IMR-90 (cell line): ENCODE results near the gene GALNT13. TPM values are rescaled to one million over a fixed set of nuclear protein-coding genes. Genes with fewer than 3 reads are reported as not detected.

Experiments used
- ATAC-seq: fragments of 200-7000 bp; cut with Tn5 transposase; 2 replicates; pipeline ENCODE4 v1.9.1; 2020; ENCODE audit warnings: low read depth, mild to moderate bottlenecking, moderate library complexity
- BruUV-seq: library from RNA; stranded (reverse); fragments of 400-500 nt; replicated peaks from 2 replicates; lab custom pipeline; 2021; lab: Mats Ljungman, UMichigan
- CTCF ChIA-PET: fragments of 300-600 bp; formaldehyde crosslinking; extraction: SDS; loops from one replicate; lab custom pipeline; 2021; ENCODE audit warnings: antibody characterized with exemption; lab: Yijun Ruan, JAX
- POLR2A ChIA-PET: fragments of 300-600 bp; sonication (Branson Sonifier 250); formaldehyde crosslinking; loops from one replicate; lab custom pipeline; 2022; ENCODE audit warnings: antibody characterized with exemption; ENCODE audit not compliant: unreplicated experiment; lab: Charles Lee
- DNase-seq: peaks from one replicate; pipeline ENCODE4 v3.0.0; 2013
- H2AFZ ChIP-seq: replicated peaks from 2 replicates; pipeline ENCODE3; 2013; ENCODE audit warnings: low read length, mild to moderate bottlenecking; ENCODE audit not compliant: poor library complexity
- H2AK5ac ChIP-seq: 2 replicates; pipeline ENCODE4 v1.6.1; 2013; ENCODE audit warnings: low read depth, low read length, inconsistent platforms
- H2AK9ac ChIP-seq: replicated peaks from 2 replicates; pipeline ENCODE3; 2013; ENCODE audit warnings: mild to moderate bottlenecking, low read depth, low read length, moderate library complexity; ENCODE audit not compliant: poor library complexity
- H2BK120ac ChIP-seq: 2 replicates; pipeline ENCODE4 v1.6.1; 2013; ENCODE audit warnings: low read depth, low read length, inconsistent platforms
- H2BK15ac ChIP-seq: 3 replicates; pipeline ENCODE4 v1.6.1; 2013; ENCODE audit warnings: low read depth, low read length, inconsistent platforms
- H2BK20ac ChIP-seq: 2 replicates; pipeline ENCODE4 v1.6.1; 2013; ENCODE audit warnings: low read depth, mild to moderate bottlenecking, inconsistent platforms, low read length, moderate library complexity
- H2BK5ac ChIP-seq: 2 replicates; pipeline ENCODE4 v1.6.1; 2013; ENCODE audit warnings: mild to moderate bottlenecking, low read depth, low read length, inconsistent platforms; ENCODE audit not compliant: poor library complexity, severe bottlenecking
- H3K14ac ChIP-seq: replicated peaks from 2 replicates; pipeline ENCODE4 v1.6.1; 2013; ENCODE audit warnings: low read depth, low read length, inconsistent platforms
- H3K18ac ChIP-seq: 2 replicates; pipeline ENCODE4 v1.6.1; 2013; ENCODE audit warnings: low read depth, low read length, control low read depth
- H3K23ac ChIP-seq: 2 replicates; pipeline ENCODE4 v1.6.1; 2013; ENCODE audit warnings: low read depth, low read length, inconsistent platforms
- H3K27ac ChIP-seq: 2 replicates; pipeline ENCODE4 v1.5.1; 2013; ENCODE audit warnings: mild to moderate bottlenecking, control low read depth, low read length; ENCODE audit not compliant: insufficient read depth
- H3K27me3 ChIP-seq: 2 replicates; pipeline ENCODE4 v1.6.1; 2013; ENCODE audit warnings: low read length; ENCODE audit not compliant: control insufficient read depth, insufficient read depth
- H3K36me3 ChIP-seq: 2 replicates; pipeline ENCODE4 v1.6.1; 2013; ENCODE audit warnings: low read length, mixed read lengths; ENCODE audit not compliant: control insufficient read depth, insufficient read depth
- H3K4ac ChIP-seq: 2 replicates; pipeline ENCODE4 v1.6.1; 2013; ENCODE audit warnings: low read depth, low read length, inconsistent platforms
- H3K4me1 ChIP-seq: 2 replicates; pipeline ENCODE4 v1.6.1; 2013; ENCODE audit warnings: low read length, mixed read lengths; ENCODE audit not compliant: control insufficient read depth, insufficient read depth
- H3K4me2 ChIP-seq: 2 replicates; pipeline ENCODE4 v1.6.1; 2013; ENCODE audit warnings: low read depth, mild to moderate bottlenecking, control low read depth, low read length, moderate library complexity
- H3K4me3 ChIP-seq: 2 replicates; pipeline ENCODE4 v1.5.1; 2013; ENCODE audit warnings: low read depth, mild to moderate bottlenecking, control low read depth, low read length, moderate library complexity; ENCODE audit not compliant: insufficient read depth
- H3K56ac ChIP-seq: 2 replicates; pipeline ENCODE4 v1.6.1; 2013; ENCODE audit warnings: low read length, inconsistent platforms; ENCODE audit not compliant: insufficient read depth; ENCODE audit errors: extremely low read depth
- H3K79me1 ChIP-seq, 2 experiments: 2 replicates each; pipeline ENCODE4 v1.6.1; 2013; ENCODE audit warnings: low read length in 2 of 2, inconsistent platforms in 1 of 2, low read depth in 1 of 2
- H3K9ac ChIP-seq: 2 replicates; pipeline ENCODE4 v1.6.1; 2013; ENCODE audit warnings: low read depth, low read length, control low read depth
- H3K9me1 ChIP-seq: 2 replicates; pipeline ENCODE4 v1.6.1; 2013; ENCODE audit warnings: low read length, inconsistent platforms; ENCODE audit not compliant: insufficient read depth
- H3K9me3 ChIP-seq: 2 replicates; pipeline ENCODE4 v1.6.1; 2013; ENCODE audit warnings: low read length; ENCODE audit not compliant: control insufficient read depth, insufficient read depth
- H4K20me1 ChIP-seq: 2 replicates; pipeline ENCODE4 v1.6.1; 2013; ENCODE audit warnings: low read length, inconsistent platforms; ENCODE audit not compliant: insufficient read depth
- H4K5ac ChIP-seq: 2 replicates; pipeline ENCODE4 v1.6.1; 2013; ENCODE audit warnings: mild to moderate bottlenecking, low read depth, low read length, control low read depth
- H4K8ac ChIP-seq, 2 experiments: 2 replicates each; pipeline ENCODE4 v1.6.1; 2013; ENCODE audit warnings: low read depth in 2 of 2, low read length in 2 of 2, control low read depth in 1 of 2, inconsistent platforms in 1 of 2
- H4K91ac ChIP-seq: 2 replicates; pipeline ENCODE4 v1.6.1; 2013; ENCODE audit warnings: low read depth, low read length, inconsistent platforms; ENCODE audit not compliant: insufficient read depth
- CEBPB ChIP-seq: IDR thresholded peaks from 2 replicates; pipeline ENCODE4 v1.6.1; 2012; ENCODE audit warnings: low read depth, low read length, improper control_type of control experiment
- POLR2A ChIP-seq: IDR thresholded peaks from 2 replicates; pipeline ENCODE4 v1.6.1; 2012; ENCODE audit warnings: mild to moderate bottlenecking, low read depth, low read length
- WGBS, 2 experiments: methylation state at CpG; one replicate each; pipeline versions ENCODE4 v1.1.5 to v1.1.7; 2013; ENCODE audit warnings: missing lambda C conversion rate in 2 of 2; ENCODE audit not compliant: insufficient read length in 1 of 2; ENCODE audit errors: extremely low coverage in 2 of 2; 5-methylcytosine and 5-hydroxymethylcytosine counted together
- dilution Hi-C: fragments of 300-500 bp; cut with HindIII; formaldehyde crosslinking; loops from one replicate; pipeline ENCODE4 v1.14.3; 2018; ENCODE audit warnings: low sequenced_read_pairs; ENCODE audit not compliant: unreplicated experiment
- in situ Hi-C: fragments of 300-500 bp; cut with MboI; formaldehyde crosslinking; loops from 3 replicates; pipeline ENCODE4 v1.14.3; 2019; ENCODE audit warnings: low sequenced_read_pairs, inconsistent platforms, mixed read lengths
- intact Hi-C: fragments of 100-400 bp; cut with micrococcal nuclease; formaldehyde crosslinking; loops from 2 replicates; pipeline ENCODE4 v1.10.0; 2022
- polyA plus RNA-seq, 3 experiments: library from polyadenylated mRNA; depleted of rRNA; stranded (reverse); fragments of >200 nt; gene quantifications; 2 replicates each; pipeline ENCODE4 v1.2.3, GENCODE V29; 2012; ENCODE audit warnings: low replicate concordance in 1 of 3
- total RNA-seq: library from RNA; depleted of rRNA; stranded (reverse); fragments of >200 nt; gene quantifications from 2 replicates; pipeline ENCODE4 v1.2.3, GENCODE V29; 2012

GALNT13 gene
- total and polyA plus RNA-seq, 2 of the 4 experiments (the other 2 are of a cell fraction): 0.03 TPM; not detected in 1

DNA sequence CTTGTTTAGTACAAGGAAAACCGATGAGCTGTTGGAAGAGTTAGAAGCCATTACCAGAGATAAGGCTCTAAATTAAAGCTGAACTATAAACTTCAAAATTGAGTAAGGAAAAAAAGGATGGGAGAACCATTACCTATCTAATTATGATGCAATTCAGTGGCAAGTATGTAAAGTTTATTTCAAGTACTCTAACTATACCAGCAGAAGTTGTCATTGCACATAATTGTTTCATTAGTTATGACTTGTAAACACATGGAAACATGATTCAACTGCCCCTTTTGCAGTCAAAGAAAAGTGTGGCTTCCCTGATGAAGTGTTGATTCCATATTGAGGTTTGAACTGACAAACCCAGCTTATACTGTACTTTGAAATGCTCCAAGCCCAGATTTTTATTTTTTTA lies 502.7 kb downstream of the GALNT13 start:
- intact Hi-C loops (loop anchor here (2.0 kb wide), 1 partner anchor 502 kb away; no protein-coding TSS in a partner anchor), dilution Hi-C loops (no loop called here), in situ Hi-C loops (no loop called here)
- Histone ChIP-seq H2AK9ac (no peak overlapping the region), H3K27ac (no peak overlapping the region), H3K9ac (no peak overlapping the region), H3K79me1 (no peaks in the 10 kb centered on the region), H2BK15ac (no peak overlapping the region), H3K56ac (no peak overlapping the region), H3K4me1 (no peaks in the 10 kb centered on the region), H2BK5ac (no peak overlapping the region), H3K4ac (no peak overlapping the region), H2BK20ac (no peak overlapping the region), H4K5ac (no peak overlapping the region), H3K27me3 (no peaks in the 10 kb centered on the region), H3K9me3 (no peaks in the 10 kb centered on the region), H4K8ac (no peak overlapping the region), H3K18ac (no peak overlapping the region), H3K14ac (no peak overlapping the region), H4K91ac (no peak overlapping the region), H3K23ac (no peak overlapping the region), H4K20me1 (no peaks in the 10 kb centered on the region), H3K9me1 (no peaks in the 10 kb centered on the region), H2BK120ac (no peak overlapping the region), H3K4me3 (no peak overlapping the region), H2AFZ (no peak overlapping the region), H2AK5ac (no peak overlapping the region), H3K36me3 (no peaks in the 10 kb centered on the region), H3K4me2 (no peak overlapping the region)
- POLR2A ChIA-PET: no interaction called here
- CTCF ChIA-PET: no interaction called here
- no CpG with 5 or more reads among the region's 1 CpG for WGBS, 2 experiments
- no peak for TF ChIP-seq POLR2A
- 0 out of 2 replicates have a peak, but pooled peaks have one; percentile 4 for TF ChIP-seq CEBPB
- BruUV-seq: no TSS peak
- DNase-seq (no peak), ATAC-seq (no peak)
